Epithelial cell of esophagus (primary cell): ENCODE measurements around the gene UGT1A7.

Source experiments
- DNase-seq: peaks from one replicate; pipeline ENCODE4 v3.0.0; 2010; ENCODE audit warnings: low read depth
- H3K4me3 ChIP-seq: 2 replicates; pipeline ENCODE4 v1.5.1; 2011; ENCODE audit warnings: mild to moderate bottlenecking, low read length, control low read depth
- CTCF ChIP-seq: IDR thresholded peaks from 2 replicates; pipeline ENCODE4 v1.5.1; 2011; ENCODE audit warnings: low read depth, mild to moderate bottlenecking, low read length, control low read depth, inconsistent platforms; ENCODE audit not compliant: insufficient read depth; ENCODE audit errors: missing control alignments

Gene UGT1A7

GRCh38 chr2:233822101-233822771 lies 140.5 kb downstream of the UGT1A7 start:
- H3K4me3 ChIP-seq = no peak overlapping the region
- no peak for TF ChIP-seq CTCF
- DNase-seq = no peak
